ENCODE measurements around the gene HLCS.

GRCh38 chr21:36841866-36842265 lies 124.6 kb downstream of the HLCS start:
- TF ChIP-seq SUZ12 (IDR thresholded peaks at IDR 0.05; ENCODE audit: extremely low read depth, insufficient read depth, insufficient read length) (no peak), YY1 (IDR thresholded peaks at IDR 0.05; ENCODE audit: insufficient read depth, insufficient read length) (no peak), ZNF274 (IDR thresholded peaks at IDR 0.05; ENCODE audit: low read depth, low read length) (no peak)

Data from NT2/D1 (cell line).